ACC112 (cell line): ENCODE measurements around the gene CRTC3.
A peak's percentile ranks its signal among the peaks of the same experiment; 100 is the strongest.
"Not testable (repeated sequence)": the region's sequence is repeated elsewhere in the genome, so short reads cannot be mapped to it uniquely, and the experiment has no call there.

Experiments used
- H2AFZ ChIP-seq: fragments of 200-600 bp; sonication (generic); one replicate; pipeline ENCODE4 v1.6.0; 2017; ENCODE audit warnings: antibody characterized with exemption, low read length; ENCODE audit not compliant: unreplicated experiment
- H3K27ac ChIP-seq: fragments of 200-600 bp; sonication (generic); 2 replicates; pipeline ENCODE4 v1.5.1; 2014; ENCODE audit warnings: low read depth, mild to moderate bottlenecking, antibody characterized with exemption, low read length, moderate library complexity
- H3K27me3 ChIP-seq: fragments of 200-600 bp; sonication (generic); 2 replicates; pipeline ENCODE4 v1.6.1; 2014; ENCODE audit warnings: mild to moderate bottlenecking, antibody characterized with exemption, low read length, moderate library complexity, mixed read lengths; ENCODE audit not compliant: insufficient read depth
- H3K36me3 ChIP-seq: fragments of 200-600 bp; sonication (generic); 2 replicates; pipeline ENCODE4 v1.6.1; 2016; ENCODE audit warnings: mild to moderate bottlenecking, antibody characterized with exemption, low read length, moderate library complexity, mixed read lengths; ENCODE audit not compliant: insufficient read depth
- H3K4me1 ChIP-seq: fragments of 200-600 bp; sonication (generic); one replicate; pipeline ENCODE4 v1.6.1; 2016; ENCODE audit warnings: low read length, mixed read lengths; ENCODE audit not compliant: insufficient read depth, unreplicated experiment, control insufficient read depth
- H3K4me3 ChIP-seq: fragments of 200-600 bp; sonication (generic); 2 replicates; pipeline ENCODE4 v1.5.1; 2014; ENCODE audit warnings: mild to moderate bottlenecking, low read depth, low read length
- H3K79me2 ChIP-seq: fragments of 200-600 bp; sonication (generic); one replicate; pipeline ENCODE4 v1.6.0; 2016; ENCODE audit warnings: low read length; ENCODE audit not compliant: control insufficient read depth, unreplicated experiment, insufficient read depth

Gene CRTC3

GRCh38 chr15:90664081-90664461 is 134.3 kb downstream of the CRTC3 start:
- H3K79me2 ChIP-seq, H3K4me3 ChIP-seq, H3K36me3 ChIP-seq, H3K27ac ChIP-seq, H3K27me3 ChIP-seq, H2AFZ ChIP-seq: not testable (repeated sequence)
- H3K4me1 ChIP-seq = peaks cover 35% of the 10 kb centered on the region

- H3K79me2 ChIP-seq = peaks cover 9% of the 10 kb centered on the region
- H3K36me3 ChIP-seq = no peaks in the 10 kb centered on the region
- H3K4me1 ChIP-seq = peaks cover 35% of the 10 kb centered on the region
- H2AFZ ChIP-seq = peak overlapping the region; percentile 68
- peak overlapping the region; percentile 84 for H3K4me3 ChIP-seq
- H3K27ac ChIP-seq = peak overlapping the region; percentile 41
- H3K27me3 ChIP-seq = no peaks in the 10 kb centered on the region
Measured at GRCh38 chr15:90664650-90665287, 135.0 kb downstream of the CRTC3 start.

GRCh38 chr15:90665288-90666134 is 135.8 kb downstream of the CRTC3 start:
- Histone ChIP-seq H3K36me3 (no peaks in the 10 kb centered on the region), H2AFZ (peak overlapping the region; percentile 68), H3K79me2 (peaks cover 9% of the 10 kb centered on the region), H3K4me3 (peak overlapping the region; percentile 84), H3K27me3 (no peaks in the 10 kb centered on the region), H3K27ac (peak overlapping the region; percentile 41), H3K4me1 (peaks cover 28% of the 10 kb centered on the region)

DNA sequence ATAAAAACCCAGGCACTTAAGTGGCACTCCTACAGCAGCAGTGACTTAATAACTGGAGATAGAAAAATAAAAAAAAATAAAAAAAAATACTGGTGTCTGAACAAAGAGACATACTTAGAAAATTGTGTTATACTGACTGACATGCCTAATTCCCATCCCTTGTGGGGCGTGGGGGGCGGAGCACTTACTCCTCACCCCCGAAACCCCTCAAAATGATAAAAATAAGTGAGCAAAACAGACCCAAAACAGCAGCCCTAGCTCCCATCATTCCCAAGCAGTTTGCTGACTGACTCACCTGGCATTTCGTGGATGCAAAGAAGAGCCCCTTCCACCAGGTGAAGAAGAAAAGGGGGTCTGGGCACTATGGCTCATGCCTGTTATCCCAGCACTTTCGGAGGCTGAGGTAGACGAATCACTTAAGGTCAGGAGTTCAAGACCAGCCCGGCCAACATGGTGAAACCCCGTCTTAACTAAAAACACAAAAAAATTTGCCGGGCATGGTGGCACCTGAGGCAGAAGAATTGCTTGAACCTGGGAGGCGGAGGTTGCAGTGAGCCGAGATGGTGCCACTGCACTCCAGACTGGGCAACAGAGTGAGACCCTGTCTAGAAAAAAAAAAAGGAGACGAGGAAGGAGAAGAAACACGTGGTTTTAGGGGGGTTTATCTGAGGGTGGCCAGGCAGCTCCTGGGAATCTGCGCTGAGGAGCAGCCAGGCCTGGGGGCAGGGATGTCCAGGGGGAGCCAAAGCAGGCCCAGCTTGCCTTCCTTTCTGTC is 136.6 kb downstream of the CRTC3 start:
- Histone ChIP-seq H3K27me3 (no peaks in the 10 kb centered on the region), H3K4me3 (peak overlapping the region; percentile 84), H3K79me2 (peaks cover 9% of the 10 kb centered on the region), H3K27ac (peak overlapping the region; percentile 41), H2AFZ (peak overlapping the region; percentile 68), H3K36me3 (no peaks in the 10 kb centered on the region), H3K4me1 (peaks cover 20% of the 10 kb centered on the region)

- Histone ChIP-seq H3K27ac (peak overlapping the region; percentile 38), H3K79me2 (peaks cover 9% of the 10 kb centered on the region), H3K4me3 (peak overlapping the region; percentile 15; the same call in 1 of the 2 replicates), H3K27me3 (no peaks in the 10 kb centered on the region), H2AFZ (peak overlapping the region; percentile 13), H3K4me1 (peaks cover 16% of the 10 kb centered on the region), H3K36me3 (no peaks in the 10 kb centered on the region)
Measured at GRCh38 chr15:90667073-90667754, 137.5 kb downstream of the CRTC3 start.

DNA sequence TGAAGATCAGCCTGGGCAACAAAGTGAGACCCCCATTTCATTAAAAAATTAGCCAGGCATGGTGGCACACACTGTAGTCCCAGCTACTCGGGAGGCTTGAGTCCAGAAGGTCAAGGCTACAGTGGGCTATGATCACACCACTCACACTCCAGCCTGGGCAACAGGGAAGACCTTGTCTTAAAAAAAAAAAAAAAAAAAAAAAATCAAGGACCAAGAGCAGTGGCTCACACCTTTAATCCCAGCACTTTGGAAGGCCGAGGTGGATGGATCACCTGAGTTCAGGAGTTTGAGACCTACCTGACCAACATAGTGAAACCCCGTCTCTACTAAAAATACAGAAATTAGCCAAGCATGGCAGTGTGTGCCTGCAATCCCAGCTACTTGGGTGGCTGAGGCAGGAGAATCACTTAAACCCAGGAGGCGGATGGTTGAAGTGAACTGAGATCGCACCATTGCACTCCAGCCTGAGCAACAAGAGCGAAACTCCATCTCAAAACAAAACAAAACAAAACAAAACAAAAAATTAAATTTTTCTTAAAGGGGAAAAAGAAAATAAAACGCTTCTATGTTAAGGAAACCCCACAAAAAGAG is 138.1 kb downstream of the CRTC3 start:
- not testable (repeated sequence) for H3K36me3 ChIP-seq, H3K27me3 ChIP-seq, H3K4me3 ChIP-seq, H3K27ac ChIP-seq, H3K79me2 ChIP-seq
- peaks cover 15% of the 10 kb centered on the region for H3K4me1 ChIP-seq
- peak overlapping the region; percentile 13 for H2AFZ ChIP-seq

DNA sequence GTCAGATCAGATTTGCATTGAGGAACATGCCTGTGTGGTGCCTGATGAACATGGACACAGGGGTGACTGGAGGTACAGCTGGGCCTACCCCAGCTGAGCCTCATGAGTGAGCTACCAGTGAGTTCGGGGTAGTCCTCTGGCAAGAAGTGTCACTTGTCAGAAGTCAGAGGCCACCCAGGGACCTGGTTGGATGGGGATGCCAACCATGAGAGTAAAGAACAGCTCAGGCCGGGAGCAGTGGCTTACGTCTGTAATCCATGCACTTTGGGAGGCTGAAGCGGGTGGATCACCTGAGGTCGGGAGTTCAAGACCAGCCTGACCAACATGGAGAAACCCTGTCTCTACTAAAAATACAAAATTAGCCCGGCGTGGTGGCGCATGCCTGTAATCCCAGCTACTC is 140.9 kb downstream of the CRTC3 start:
- not testable (repeated sequence) for H3K79me2 ChIP-seq, H3K27ac ChIP-seq, H2AFZ ChIP-seq, H3K27me3 ChIP-seq, H3K36me3 ChIP-seq, H3K4me3 ChIP-seq
- H3K4me1 ChIP-seq = peaks cover 15% of the 10 kb centered on the region

DNA sequence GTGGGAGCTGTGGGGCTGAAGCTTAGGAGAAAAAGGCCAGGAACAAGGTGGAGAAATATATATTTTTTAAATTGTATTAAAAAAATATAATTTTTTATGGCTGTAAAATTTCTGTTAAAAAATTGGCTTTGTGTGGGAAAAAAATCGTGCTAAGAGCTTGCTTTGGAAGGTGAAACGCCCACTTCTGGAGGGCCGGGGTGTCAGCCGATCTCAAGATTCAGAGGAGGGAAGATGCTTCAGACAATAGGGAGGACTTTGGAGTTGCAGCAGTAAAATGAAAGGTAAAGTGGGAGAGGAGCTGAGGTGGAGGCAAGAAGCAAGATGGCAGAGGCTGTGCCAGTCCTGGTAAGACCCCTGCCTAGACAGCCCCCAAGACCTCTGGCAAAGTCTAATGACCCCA is 141.5 kb downstream of the CRTC3 start:
- no peaks in the 10 kb centered on the region for H3K79me2 ChIP-seq
- no peaks in the 10 kb centered on the region for H3K36me3 ChIP-seq
- H3K4me3 ChIP-seq = no peak overlapping the region
- peaks cover 14% of the 10 kb centered on the region for H3K4me1 ChIP-seq
- H3K27ac ChIP-seq = no peak overlapping the region
- no peak overlapping the region for H2AFZ ChIP-seq
- H3K27me3 ChIP-seq = no peaks in the 10 kb centered on the region

DNA sequence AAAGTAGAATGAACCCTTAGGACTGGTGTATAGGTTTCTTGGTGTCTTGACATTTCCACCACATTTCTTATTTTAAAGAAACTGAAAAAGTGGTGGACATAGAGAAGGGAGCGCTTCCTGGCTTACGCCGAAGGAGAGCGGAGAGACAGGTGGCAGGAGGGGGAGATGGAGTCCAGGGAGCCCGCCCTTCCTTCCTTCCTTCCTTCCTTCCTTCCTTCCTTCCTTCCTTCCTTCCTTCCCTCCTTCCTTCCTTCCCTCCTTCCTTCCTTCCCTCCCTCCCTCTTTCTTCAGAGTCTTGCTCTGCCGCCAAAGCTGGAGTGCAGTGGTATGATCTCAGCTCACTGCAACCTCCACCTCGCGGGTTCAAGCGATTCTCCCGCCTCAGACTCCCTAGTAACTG is 143.6 kb downstream of the CRTC3 start:
- H3K79me2 ChIP-seq, H3K4me3 ChIP-seq, H3K36me3 ChIP-seq, H3K27ac ChIP-seq, H3K27me3 ChIP-seq, H3K4me1 ChIP-seq, H2AFZ ChIP-seq: not testable (repeated sequence)

GRCh38 chr15:90674476-90674875 is 144.8 kb downstream of the CRTC3 start:
- Histone ChIP-seq H2AFZ (no peak overlapping the region), H3K4me1 (peaks cover 9% of the 10 kb centered on the region), H3K36me3 (no peaks in the 10 kb centered on the region), H3K27me3 (no peaks in the 10 kb centered on the region), H3K4me3 (no peak overlapping the region), H3K79me2 (no peaks in the 10 kb centered on the region), H3K27ac (no peak overlapping the region)
